HEK293T (cell line): ENCODE results near the gene ZNF503.
"Not testable (repeated sequence)": the region's sequence is repeated elsewhere in the genome, so short reads cannot be mapped to it uniquely, and the experiment has no call there.

Experiments
- ARNT ChIP-seq: fragments of 450-650 bp; IDR thresholded peaks from 2 replicates; pipeline ENCODE4 v1.6.1; 2017; ENCODE audit warnings: mild to moderate bottlenecking
- BHLHE40 ChIP-seq: fragments of 450-650 bp; IDR thresholded peaks from 2 replicates; pipeline ENCODE4 v1.6.1; 2016; ENCODE audit warnings: mild to moderate bottlenecking, moderate library complexity, borderline replicate concordance
- L3MBTL2 ChIP-seq: fragments of 450-650 bp; conservative IDR thresholded peaks from 2 replicates; pipeline ENCODE4 v1.6.1; 2016; ENCODE audit warnings: mild to moderate bottlenecking
- LEF1 ChIP-seq: fragments of 450-650 bp; IDR thresholded peaks from 2 replicates; pipeline ENCODE4 v1.6.1; 2017; ENCODE audit warnings: mild to moderate bottlenecking, borderline replicate concordance
- NFRKB ChIP-seq: fragments of 450-650 bp; IDR thresholded peaks from 2 replicates; pipeline ENCODE4 v1.6.1; 2016; ENCODE audit warnings: mild to moderate bottlenecking, moderate library complexity
- SP1 ChIP-seq: fragments of 450-650 bp; IDR thresholded peaks from 2 replicates; pipeline ENCODE4 v1.6.1; 2017

DNA sequence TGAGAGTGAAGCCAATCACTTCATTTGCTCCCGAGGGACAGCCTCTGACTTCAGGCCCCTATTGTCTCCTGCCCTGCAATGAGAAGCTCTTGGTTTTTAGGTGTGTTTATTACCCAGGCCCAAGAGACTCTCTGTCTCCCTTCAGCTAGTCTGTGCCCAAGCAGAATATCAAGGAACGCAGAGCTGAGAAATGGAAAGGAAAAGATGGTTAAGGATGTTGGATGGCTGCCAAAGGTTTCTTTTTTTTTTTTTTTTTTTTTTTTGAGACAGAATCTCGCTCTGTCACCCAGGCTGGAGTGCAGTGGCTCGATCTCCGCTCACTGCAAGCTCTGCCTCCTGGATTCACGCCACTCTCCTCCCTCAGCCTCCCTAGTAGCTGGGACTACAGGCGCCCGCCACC, 41.7 kb downstream of the ZNF503 start:
- TF ChIP-seq ARNT, BHLHE40, NFRKB, SP1, LEF1, L3MBTL2: not testable (repeated sequence)
